AG09309 (cell line): ENCODE data around the gene NAA80.

Source experiments
- DNase-seq: peaks from one replicate; pipeline ENCODE4 v3.0.0-alpha.2; 2010; ENCODE audit warnings: low read depth
- H3K4me3 ChIP-seq: 2 replicates; pipeline ENCODE4 v1.5.1; 2011; ENCODE audit warnings: mild to moderate bottlenecking, low read depth, low read length, moderate library complexity; ENCODE audit not compliant: control insufficient read depth
- CTCF ChIP-seq: IDR thresholded peaks from 2 replicates; pipeline ENCODE4 v1.5.1; 2011; ENCODE audit warnings: mild to moderate bottlenecking, low read depth, low read length, inconsistent platforms; ENCODE audit not compliant: insufficient read depth, control insufficient read depth; ENCODE audit errors: missing control alignments

Gene NAA80

GRCh38 chr3:50341996-50342650, 42.9 kb upstream of the NAA80 start:
- no peak for TF ChIP-seq CTCF
- DNase-seq = no peak
- no peak overlapping the region for H3K4me3 ChIP-seq

- DNase-seq = no peak
- no peak for TF ChIP-seq CTCF
- peak overlapping the region; percentile 61 for H3K4me3 ChIP-seq
These were observed 42.3 kb upstream of the NAA80 start for GRCh38 chr3:50341537-50341936.

- no peak for DNase-seq
- peak within 1 kb of the TSS; percentile 61 for H3K4me3 ChIP-seq
- no peak for TF ChIP-seq CTCF
These were observed 41.5 kb upstream of the NAA80 start, which contains the start of gene RASSF1 for GRCh38 chr3:50340448-50341329. Gene RASSF1, minus strand, starts transcription at chr3:50340836. Its CDS starts 31 bp downstream, at chr3:50340805.

GRCh38 chr3:50340147-50340447, 40.9 kb upstream of the NAA80 start:
- no peak for DNase-seq
- TF ChIP-seq CTCF = no peak
- H3K4me3 ChIP-seq = peak overlapping the region; percentile 61

- peak overlapping the region; percentile 61 for H3K4me3 ChIP-seq
- no peak for DNase-seq
- TF ChIP-seq CTCF = no peak
These were observed 40.4 kb upstream of the NAA80 start for GRCh38 chr3:50339485-50340146.

- DNase-seq = no peak
- H3K4me3 ChIP-seq = no peak overlapping the region; the same call in 1 of the 2 replicates
- TF ChIP-seq CTCF = no peak
These were observed 39.8 kb upstream of the NAA80 start for GRCh38 chr3:50338965-50339364.
